Mesendoderm (in vitro differentiated cells): ENCODE data around the gene CARMIL3.

Experiments
- DNase-seq: peaks from one replicate; pipeline ENCODE4 v3.0.0; 2013
- H2AK5ac ChIP-seq: 2 replicates; pipeline ENCODE4 v1.6.1; 2013; ENCODE audit warnings: low read length, inconsistent platforms
- H2BK120ac ChIP-seq: 2 replicates; pipeline ENCODE4 v1.6.1; 2013; ENCODE audit warnings: low read depth, mild to moderate bottlenecking, low read length, moderate library complexity, mixed read lengths
- H2BK15ac ChIP-seq: replicated peaks from 2 replicates; pipeline ENCODE4 v1.6.1; 2013; ENCODE audit warnings: low read depth, mild to moderate bottlenecking, moderate library complexity
- H2BK5ac ChIP-seq: 2 replicates; pipeline ENCODE4 v1.6.1; 2013; ENCODE audit warnings: low read length, inconsistent platforms
- H3K18ac ChIP-seq: 2 replicates; pipeline ENCODE4 v1.6.1; 2013; ENCODE audit warnings: mild to moderate bottlenecking, low read length, mixed read lengths
- H3K23ac ChIP-seq: one replicate; pipeline ENCODE4 v1.6.1; 2013; ENCODE audit warnings: low read length
- H3K27ac ChIP-seq: 2 replicates; pipeline ENCODE4 v1.5.1; 2013; ENCODE audit warnings: low read depth, mild to moderate bottlenecking, inconsistent platforms, low read length, moderate library complexity
- H3K27me3 ChIP-seq: 2 replicates; pipeline ENCODE4 v1.6.1; 2013; ENCODE audit warnings: low read length, control low read depth, mild to moderate bottlenecking, inconsistent platforms; ENCODE audit not compliant: insufficient read depth, poor library complexity
- H3K36me3 ChIP-seq: 2 replicates; pipeline ENCODE4 v1.6.1; 2013; ENCODE audit warnings: low read length, inconsistent platforms; ENCODE audit not compliant: control insufficient read depth, insufficient read depth
- H3K4ac ChIP-seq: one replicate; pipeline ENCODE4 v1.6.1; 2013; ENCODE audit warnings: low read depth, mild to moderate bottlenecking, low read length, moderate library complexity
- H3K4me1 ChIP-seq: 2 replicates; pipeline ENCODE4 v1.6.1; 2013; ENCODE audit warnings: low read depth, low read length, inconsistent platforms; ENCODE audit not compliant: control insufficient read depth
- H3K4me2 ChIP-seq: 2 replicates; pipeline ENCODE4 v1.6.1; 2013; ENCODE audit warnings: low read length
- H3K4me3 ChIP-seq: 2 replicates; pipeline ENCODE4 v1.5.1; 2013; ENCODE audit warnings: mild to moderate bottlenecking, low read length
- H3K56ac ChIP-seq: one replicate; pipeline ENCODE4 v1.6.1; 2013; ENCODE audit warnings: low read length
- H3K79me1 ChIP-seq: 2 replicates; pipeline ENCODE4 v1.6.1; 2013; ENCODE audit warnings: low read length, inconsistent platforms
- H3K79me2 ChIP-seq: 2 replicates; pipeline ENCODE4 v1.6.1; 2013; ENCODE audit warnings: mild to moderate bottlenecking, low read length; ENCODE audit not compliant: control insufficient read depth, insufficient read depth
- H3K9ac ChIP-seq: 2 replicates; pipeline ENCODE4 v1.6.1; 2013; ENCODE audit warnings: low read length, inconsistent platforms
- H4K5ac ChIP-seq: one replicate; pipeline ENCODE4 v1.6.1; 2013; ENCODE audit warnings: low read length
- H4K8ac ChIP-seq: one replicate; pipeline ENCODE4 v1.6.1; 2013; ENCODE audit warnings: low read depth, mild to moderate bottlenecking, control low read depth, low read length, moderate library complexity
- WGBS: extraction: QIAGEN DNeasy Blood & Tissue Kit; methylation state at CpG from one replicate; pipeline ENCODE4 v1.1.7; 2013; ENCODE audit warnings: low lambda C conversion rate, missing lambda C conversion rate; ENCODE audit not compliant: insufficient coverage; ENCODE audit errors: extremely low coverage; 5-methylcytosine and 5-hydroxymethylcytosine counted together

CARMIL3 gene

DNA sequence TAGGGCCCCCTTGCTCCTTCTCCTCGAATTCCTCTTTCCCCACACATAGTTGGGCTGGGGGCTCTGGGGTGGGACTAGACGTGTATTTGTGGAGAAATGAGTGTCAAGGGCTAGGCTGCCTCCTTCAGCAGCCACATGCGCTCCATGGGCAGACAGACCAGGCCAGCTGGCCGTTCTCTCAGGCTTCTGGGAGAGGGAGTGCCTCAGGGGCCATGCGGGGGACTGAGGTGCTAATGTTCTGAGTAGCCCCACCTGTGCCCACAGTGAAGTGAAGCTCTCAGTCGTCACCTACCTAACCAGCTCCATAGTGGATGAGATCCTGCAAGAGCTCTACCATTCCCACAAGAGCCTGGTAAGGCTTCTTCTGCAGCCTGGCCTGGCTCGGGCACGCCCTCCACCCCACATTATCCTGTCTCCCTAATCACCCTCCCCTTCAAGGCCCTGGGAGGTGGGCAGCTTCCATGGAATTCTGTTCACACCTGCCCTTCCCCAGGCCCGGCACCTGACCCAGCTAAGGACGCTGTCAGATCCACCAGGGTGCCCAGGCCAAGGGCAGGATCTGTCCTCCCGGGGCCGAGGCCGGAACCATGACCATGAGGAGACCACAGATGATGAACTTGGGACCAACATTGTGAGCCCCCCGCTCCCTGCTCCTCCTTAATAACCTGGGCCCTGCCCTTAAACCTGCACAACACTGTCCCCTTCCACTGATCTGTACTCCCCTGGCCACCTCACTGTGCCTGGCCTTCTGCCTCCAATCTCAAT lies 10.6 kb downstream of the CARMIL3 start:
- Histone ChIP-seq H3K56ac (no peak overlapping the region), H3K27me3 (no peaks in the 10 kb centered on the region), H3K4me2 (no peak overlapping the region), H2BK15ac (no peak overlapping the region), H2BK120ac (no peak overlapping the region), H3K36me3 (no peaks in the 10 kb centered on the region), H3K18ac (no peak overlapping the region), H3K4ac (no peak overlapping the region), H4K8ac (no peak overlapping the region), H4K5ac (no peak overlapping the region), H2BK5ac (no peak overlapping the region), H2AK5ac (no peak overlapping the region), H3K4me1 (no peaks in the 10 kb centered on the region), H3K79me1 (no peaks in the 10 kb centered on the region), H3K4me3 (no peak overlapping the region), H3K23ac (no peak overlapping the region), H3K9ac (no peak overlapping the region), H3K27ac (no peak overlapping the region), H3K79me2 (no peaks in the 10 kb centered on the region)
- no peak for DNase-seq
- no CpG with 5 or more reads among the region's 14 CpGs for WGBS

DNA sequence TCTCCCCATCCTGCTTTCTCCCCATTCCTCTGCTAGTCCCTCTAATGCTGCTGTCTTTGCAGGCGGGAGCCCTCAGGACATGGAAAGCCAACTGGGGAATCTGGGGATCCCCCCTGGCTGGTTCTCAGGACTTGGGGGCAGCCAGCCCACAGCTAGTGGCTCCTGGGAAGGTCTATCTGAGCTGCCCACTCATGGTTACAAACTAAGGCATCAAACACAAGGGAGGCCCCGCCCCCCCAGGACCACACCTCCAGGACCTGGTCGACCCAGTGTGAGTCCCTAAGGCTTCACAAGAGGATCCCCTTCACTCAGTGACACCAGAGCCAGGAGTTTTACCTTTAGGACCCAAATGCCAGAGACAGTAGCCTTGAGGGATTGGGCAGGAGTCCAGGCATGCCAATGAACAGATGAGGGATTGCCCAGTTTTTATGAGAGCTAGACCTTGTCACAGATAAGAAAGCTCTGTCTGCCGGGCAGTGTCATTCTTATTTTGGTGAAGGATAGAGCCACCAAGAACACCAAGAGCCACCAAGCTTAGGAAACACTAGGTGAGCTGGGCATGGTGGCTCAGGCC lies 11.5 kb downstream of the CARMIL3 start:
- H2BK5ac ChIP-seq, result no peak overlapping the region
- H3K79me2 ChIP-seq, result no peaks in the 10 kb centered on the region
- H2AK5ac ChIP-seq, result no peak overlapping the region
- no peaks in the 10 kb centered on the region for H3K36me3 ChIP-seq
- no peak for DNase-seq
- H2BK15ac ChIP-seq, result no peak overlapping the region
- H3K27me3 ChIP-seq, result no peaks in the 10 kb centered on the region
- H3K4me2 ChIP-seq, result no peak overlapping the region
- H4K5ac ChIP-seq, result no peak overlapping the region
- no peak overlapping the region for H3K18ac ChIP-seq
- no peak overlapping the region for H2BK120ac ChIP-seq
- no peaks in the 10 kb centered on the region for H3K4me1 ChIP-seq
- no peak overlapping the region for H4K8ac ChIP-seq
- no peak overlapping the region for H3K4ac ChIP-seq
- WGBS, result no CpG with 5 or more reads among the region's 4 CpGs
- H3K27ac ChIP-seq, result no peak overlapping the region
- no peak overlapping the region for H3K4me3 ChIP-seq
- no peak overlapping the region for H3K56ac ChIP-seq
- H3K79me1 ChIP-seq, result no peaks in the 10 kb centered on the region
- H3K23ac ChIP-seq, result no peak overlapping the region
- no peak overlapping the region for H3K9ac ChIP-seq

DNA sequence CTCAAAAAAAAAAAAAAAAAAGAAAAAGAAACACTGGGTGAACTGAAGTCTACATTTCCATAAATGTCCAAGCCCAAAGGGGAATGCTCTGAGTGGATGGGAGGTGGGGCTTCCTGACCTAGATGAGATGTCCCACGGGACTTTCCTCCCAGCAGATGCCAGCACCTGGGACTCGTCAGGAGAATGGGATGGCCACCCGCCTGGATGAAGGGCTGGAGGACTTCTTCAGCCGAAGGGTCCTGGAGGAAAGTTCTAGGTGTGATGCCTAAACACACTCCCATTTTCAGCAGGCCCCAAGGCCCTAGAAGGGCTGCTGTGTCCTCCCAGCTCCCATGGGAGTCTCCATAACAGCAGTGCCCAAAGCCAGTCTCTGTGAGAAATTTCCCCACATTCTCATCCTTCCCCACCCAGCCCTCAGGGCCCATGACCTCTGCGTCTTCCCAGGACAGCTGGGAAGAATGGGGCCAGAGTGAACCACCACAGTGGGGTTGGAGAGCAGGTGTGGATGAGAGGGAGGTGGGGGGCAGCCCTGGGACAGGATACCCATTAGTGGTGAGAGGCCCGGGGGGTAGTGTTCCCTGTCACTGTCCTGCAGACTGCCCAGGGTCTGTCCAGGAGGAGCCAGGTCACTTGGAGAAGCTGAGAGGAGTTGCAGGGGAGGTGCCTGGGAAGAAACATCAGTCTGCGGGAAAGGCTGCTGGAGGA lies 12.4 kb downstream of the CARMIL3 start:
- Histone ChIP-seq H3K4me2 (no peak overlapping the region), H3K4me1 (no peaks in the 10 kb centered on the region), H2BK5ac (no peak overlapping the region), H3K56ac (no peak overlapping the region), H4K5ac (no peak overlapping the region), H3K23ac (no peak overlapping the region), H4K8ac (no peak overlapping the region), H2BK15ac (no peak overlapping the region), H3K79me1 (no peaks in the 10 kb centered on the region), H3K9ac (no peak overlapping the region), H2BK120ac (no peak overlapping the region), H3K4me3 (no peak overlapping the region), H3K27me3 (no peaks in the 10 kb centered on the region), H3K27ac (no peak overlapping the region), H2AK5ac (no peak overlapping the region), H3K4ac (no peak overlapping the region), H3K36me3 (no peaks in the 10 kb centered on the region), H3K79me2 (no peaks in the 10 kb centered on the region), H3K18ac (no peak overlapping the region)
- no CpG with 5 or more reads among the region's 7 CpGs for WGBS
- no peak for DNase-seq

GRCh38 chr14:24064856-24065255 lies 13.0 kb downstream of the CARMIL3 start:
- no peaks in the 10 kb centered on the region for H3K36me3 ChIP-seq
- no peak overlapping the region for H3K4me2 ChIP-seq
- no peak overlapping the region for H3K4ac ChIP-seq
- whole genome bisulfite sequencing, result no CpG with 5 or more reads among the region's 15 CpGs
- no peak overlapping the region for H2AK5ac ChIP-seq
- no peak overlapping the region for H3K4me3 ChIP-seq
- H3K27me3 ChIP-seq, result no peaks in the 10 kb centered on the region
- no peaks in the 10 kb centered on the region for H3K79me2 ChIP-seq
- H2BK120ac ChIP-seq, result no peak overlapping the region
- H3K56ac ChIP-seq, result no peak overlapping the region
- H3K18ac ChIP-seq, result no peak overlapping the region
- no peak overlapping the region for H4K5ac ChIP-seq
- no peak overlapping the region for H3K27ac ChIP-seq
- no peak for DNase-seq
- no peak overlapping the region for H3K9ac ChIP-seq
- no peak overlapping the region for H2BK5ac ChIP-seq
- H3K23ac ChIP-seq, result no peak overlapping the region
- H3K79me1 ChIP-seq, result no peaks in the 10 kb centered on the region
- H2BK15ac ChIP-seq, result no peak overlapping the region
- no peaks in the 10 kb centered on the region for H3K4me1 ChIP-seq
- H4K8ac ChIP-seq, result no peak overlapping the region

- Histone ChIP-seq H4K5ac (no peak overlapping the region), H3K4me2 (no peak overlapping the region), H2AK5ac (no peak overlapping the region), H3K27ac (no peak overlapping the region), H3K79me2 (no peaks in the 10 kb centered on the region), H3K79me1 (no peaks in the 10 kb centered on the region), H2BK120ac (no peak overlapping the region), H3K36me3 (no peaks in the 10 kb centered on the region), H2BK15ac (no peak overlapping the region), H3K56ac (no peak overlapping the region), H3K27me3 (no peaks in the 10 kb centered on the region), H3K4me1 (no peaks in the 10 kb centered on the region), H2BK5ac (no peak overlapping the region), H3K23ac (no peak overlapping the region), H3K4ac (no peak overlapping the region), H3K18ac (no peak overlapping the region), H3K4me3 (no peak overlapping the region), H3K9ac (no peak overlapping the region), H4K8ac (no peak overlapping the region)
- no CpG with 5 or more reads among the region's 8 CpGs for WGBS
- DNase-seq, result no peak
These were observed 13.6 kb downstream of the CARMIL3 start for GRCh38 chr14:24065408-24065807.
